Tibial artery (tissue), 4 donors: Measurements from ENCODE around the gene CA5B.
"Not testable (repeated sequence)": the region's sequence is repeated elsewhere in the genome, so short reads cannot be mapped to it uniquely, and the experiment has no call there.

ENCODE experiments used
- DNase-seq, 2 donors: peaks; one replicate each; pipeline ENCODE4 v3.0.0-alpha.2; 2019
- H3K27ac ChIP-seq, 2 donors: fragments of 200-600 bp; sonication (generic) in 1 of 2; 1 replicate in 1 of 2; 2 replicates in 1 of 2; pipeline ENCODE4 v1.5.1; 2018 to 2019; ENCODE audit warnings: mild to moderate bottlenecking in 1 of 2
- H3K27me3 ChIP-seq, 2 donors: fragments of 200-600 bp; sonication (generic) in 1 of 2; one replicate each; pipeline versions ENCODE4 v1.5.1 to v1.6.0; 2016 to 2019
- H3K36me3 ChIP-seq, 3 donors: fragments of 200-600 bp; sonication (generic) in 2 of 3; one replicate each; pipeline ENCODE4 v1.5.1; 2016 to 2019; ENCODE audit warnings: mild to moderate bottlenecking in 2 of 3
- H3K4me1 ChIP-seq, 4 donors: fragments of 200-600 bp; sonication (generic) in 2 of 4; 1 replicate in 3 of 4; 2 replicates in 1 of 4; pipeline ENCODE4 v1.5.1; 2016 to 2019
- H3K4me3 ChIP-seq, 2 donors: fragments of 200-600 bp; sonication (generic) in 1 of 2; 1 replicate in 1 of 2; 2 replicates in 1 of 2; pipeline ENCODE4 v1.5.1; 2018 to 2019; ENCODE audit warnings: mild to moderate bottlenecking in 2 of 2
- H3K9me3 ChIP-seq, 3 donors: fragments of 200-600 bp; sonication (generic) in 1 of 3; one replicate each; pipeline ENCODE4 v1.5.1; 2016 to 2019
- CTCF ChIP-seq, 2 experiments: fragments of 200-600 bp in 1 of 2; fragments of 450-650 bp in 1 of 2; IDR thresholded peaks; one replicate each; pipeline ENCODE4 v1.5.1; 2017 to 2019; ENCODE audit warnings: antibody characterized with exemption in 2 of 2, mild to moderate bottlenecking in 1 of 2, moderate library complexity in 1 of 2
- intact Hi-C: fragments of 100-400 bp; cut with DNase I; formaldehyde crosslinking; loops from one replicate; pipeline ENCODE4 v1.15.0; 2023; ENCODE audit warnings: low total_unique reads

CA5B gene

GRCh38 chrX:15825936-15826335, 87.9 kb downstream of the CA5B start:
- Histone ChIP-seq H3K27me3 (no peaks in the 10 kb centered on the region), H3K4me3 (no peak overlapping the region), H3K27ac (no peak overlapping the region), H3K36me3 (peaks cover 0 to 31% (median 28%) of the 10 kb centered on the region in 3 donors), H3K9me3 (no peaks in the 10 kb centered on the region), H3K4me1 (no peaks in the 10 kb centered on the region)
- DNase-seq: no peak
- intact Hi-C loops: no loop called here
- no peak for TF ChIP-seq CTCF (IDR thresholded peaks at IDR 0.05)

- Histone ChIP-seq H3K9me3 (no peaks in the 10 kb centered on the region), H3K27ac (no peak overlapping the region)
- TF ChIP-seq CTCF (IDR thresholded peaks at IDR 0.05): no peak
Measured at GRCh38 chrX:15829217-15829616, 91.1 kb downstream of the CA5B start.

GRCh38 chrX:15831347-15831746, 93.3 kb downstream of the CA5B start:
- H3K4me3 ChIP-seq, H3K36me3 ChIP-seq, H3K27ac ChIP-seq, H3K4me1 ChIP-seq, DNase-seq, intact Hi-C loops, H3K27me3 ChIP-seq, H3K9me3 ChIP-seq: not testable (repeated sequence)

More at GRCh38 chrX:15829217-15829616, 91.1 kb downstream of the CA5B start:
- H3K4me1 ChIP-seq: no peaks in the 10 kb centered on the region
- H3K4me3 ChIP-seq: no peak overlapping the region
- intact Hi-C loops: no loop called here
- DNase-seq: no peak
- H3K27me3 ChIP-seq: no peaks in the 10 kb centered on the region
- no peaks in the 10 kb centered on the region for H3K36me3 ChIP-seq

GRCh38 chrX:15834053-15834452, 96.0 kb downstream of the CA5B start:
- no peaks in the 10 kb centered on the region for H3K9me3 ChIP-seq
- no peak for DNase-seq
- intact Hi-C loops: no loop called here
- H3K4me3 ChIP-seq: no peak overlapping the region
- no peaks in the 10 kb centered on the region for H3K4me1 ChIP-seq
- H3K27me3 ChIP-seq: no peaks in the 10 kb centered on the region
- no peak overlapping the region for H3K27ac ChIP-seq
- no peak for TF ChIP-seq CTCF (IDR thresholded peaks at IDR 0.05)
- H3K36me3 ChIP-seq: no peaks in the 10 kb centered on the region

GRCh38 chrX:15834827-15835595, 96.9 kb downstream of the CA5B start:
- Histone ChIP-seq H3K36me3 (no peaks in the 10 kb centered on the region), H3K27ac (no peak overlapping the region), H3K27me3 (no peaks in the 10 kb centered on the region), H3K9me3 (no peaks in the 10 kb centered on the region), H3K4me3 (no peak overlapping the region), H3K4me1 (no peaks in the 10 kb centered on the region)
- intact Hi-C loops: no loop called here
- no peak for DNase-seq
- TF ChIP-seq CTCF (IDR thresholded peaks at IDR 0.05): no peak
